UCSD-AML1 (cell line): ENCODE results near the gene TNPO3.

Source experiments
- DNase-seq: peaks from one replicate; lab custom pipeline; 2025; ENCODE audit not compliant: unreplicated experiment; lab: John Stamatoyannopoulos, UW

The TNPO3 gene

GRCh38 chr7:129054438-129055293, at the start of gene TNPO3:
TSS of gene TNPO3 (minus strand) at chr7:129055111. CDS start at chr7:129054770, 341 bp downstream.
- DNase-seq, result peak; percentile 82

GRCh38 chr7:129103561-129104324, 48.8 kb upstream of the TNPO3 start:
- no peak for DNase-seq

- DNase-seq, result no peak
Observed at GRCh38 chr7:129101746-129102145, 46.8 kb upstream of the TNPO3 start.

DNA sequence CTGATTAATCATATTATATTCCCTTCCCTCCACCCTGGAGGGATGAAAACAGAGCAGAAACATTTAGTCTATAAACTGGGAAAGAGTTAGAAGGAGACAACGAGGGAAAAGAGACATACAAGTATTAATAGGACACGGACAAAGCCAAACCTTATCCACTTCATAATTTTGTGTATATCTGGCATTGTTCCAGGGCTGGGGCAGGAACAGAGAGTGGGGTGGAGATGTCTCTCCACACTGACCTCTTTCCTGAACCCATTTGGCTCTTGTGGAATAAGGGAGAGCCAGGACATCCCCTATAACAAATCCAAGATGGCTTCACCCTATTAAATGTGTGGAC, 45.9 kb upstream of the TNPO3 start:
- no peak for DNase-seq

GRCh38 chr7:129098409-129099084, 43.6 kb upstream of the TNPO3 start:
- DNase-seq, result no peak

GRCh38 chr7:129095258-129095657, 40.3 kb upstream of the TNPO3 start:
- no peak for DNase-seq

DNA sequence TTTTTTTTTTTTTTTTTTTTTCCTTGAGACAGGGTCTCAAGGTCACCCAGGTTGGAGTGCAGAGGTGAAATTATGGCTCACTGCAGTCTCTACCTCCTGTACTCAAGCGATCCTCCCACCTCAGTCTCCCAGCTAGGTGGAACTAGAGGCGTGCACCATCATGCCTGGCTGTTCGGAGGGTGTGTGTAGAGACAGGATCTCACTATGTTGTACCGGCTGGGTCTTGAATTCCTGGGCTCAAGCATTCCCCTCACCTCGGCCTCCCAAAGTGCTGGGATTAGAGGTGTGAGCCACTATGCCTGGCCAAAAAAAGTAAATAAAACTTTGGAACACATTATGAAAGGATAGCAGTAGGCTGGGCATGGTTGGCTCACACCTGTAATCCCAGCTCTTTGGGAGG, 39.6 kb upstream of the TNPO3 start:
- no peak for DNase-seq

DNA sequence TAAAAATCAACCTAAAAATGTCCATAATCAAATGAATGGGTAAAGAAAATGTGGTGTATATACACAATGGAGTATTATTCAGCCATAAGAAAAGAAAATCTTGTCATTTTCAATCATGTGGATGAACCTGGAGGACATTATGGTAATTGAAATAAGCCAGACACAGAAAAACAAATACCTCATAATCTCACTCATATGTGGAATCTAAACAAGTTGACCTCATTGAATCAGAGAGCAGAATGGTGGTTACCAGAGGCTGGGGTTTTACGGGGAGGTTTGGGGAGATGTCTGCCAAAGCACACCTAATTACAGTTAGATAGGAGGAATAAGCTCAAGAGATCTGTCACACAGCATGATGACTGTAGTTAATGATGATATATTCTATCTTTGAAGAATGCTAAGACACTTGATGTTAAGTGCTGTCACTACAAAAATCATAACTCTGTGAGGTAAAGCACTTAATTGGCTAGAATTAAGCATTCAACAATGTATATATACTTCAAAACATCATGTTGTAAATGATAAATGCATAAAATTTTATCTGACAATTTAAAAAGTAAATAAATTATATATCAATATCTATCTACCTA, 39.1 kb upstream of the TNPO3 start:
- no peak for DNase-seq

GRCh38 chr7:129091484-129092002, 36.6 kb upstream of the TNPO3 start:
- DNase-seq, result peak; percentile 67

DNA sequence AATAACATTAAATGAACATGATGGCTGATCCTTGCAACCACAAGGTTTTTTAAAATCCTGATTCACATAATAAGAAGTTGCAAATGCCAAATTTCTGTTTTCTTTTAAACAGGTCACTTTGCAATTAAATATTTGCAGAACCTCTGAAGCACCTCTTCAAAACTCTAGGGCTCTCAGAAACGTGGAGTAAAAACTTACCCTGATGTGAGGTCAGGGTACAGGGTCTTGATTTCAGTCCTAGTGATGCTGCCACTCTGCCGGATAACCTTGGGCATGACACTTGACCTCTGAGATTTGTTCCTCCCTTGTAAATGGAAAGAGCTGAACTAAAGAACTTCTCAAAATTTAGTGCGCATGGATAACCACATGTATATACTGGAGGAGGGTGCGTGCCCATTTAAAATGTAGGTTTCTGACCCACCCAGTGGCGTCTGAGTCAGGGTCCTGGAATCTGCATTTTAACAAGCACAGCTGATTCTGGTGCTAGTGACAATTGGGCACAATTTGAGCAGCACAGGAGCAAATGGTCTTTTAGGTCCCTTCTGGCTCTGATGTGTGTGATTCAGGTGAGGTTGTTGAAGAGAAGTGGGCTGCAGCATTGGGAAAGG, 35.5 kb upstream of the TNPO3 start:
- no peak for DNase-seq

DNA sequence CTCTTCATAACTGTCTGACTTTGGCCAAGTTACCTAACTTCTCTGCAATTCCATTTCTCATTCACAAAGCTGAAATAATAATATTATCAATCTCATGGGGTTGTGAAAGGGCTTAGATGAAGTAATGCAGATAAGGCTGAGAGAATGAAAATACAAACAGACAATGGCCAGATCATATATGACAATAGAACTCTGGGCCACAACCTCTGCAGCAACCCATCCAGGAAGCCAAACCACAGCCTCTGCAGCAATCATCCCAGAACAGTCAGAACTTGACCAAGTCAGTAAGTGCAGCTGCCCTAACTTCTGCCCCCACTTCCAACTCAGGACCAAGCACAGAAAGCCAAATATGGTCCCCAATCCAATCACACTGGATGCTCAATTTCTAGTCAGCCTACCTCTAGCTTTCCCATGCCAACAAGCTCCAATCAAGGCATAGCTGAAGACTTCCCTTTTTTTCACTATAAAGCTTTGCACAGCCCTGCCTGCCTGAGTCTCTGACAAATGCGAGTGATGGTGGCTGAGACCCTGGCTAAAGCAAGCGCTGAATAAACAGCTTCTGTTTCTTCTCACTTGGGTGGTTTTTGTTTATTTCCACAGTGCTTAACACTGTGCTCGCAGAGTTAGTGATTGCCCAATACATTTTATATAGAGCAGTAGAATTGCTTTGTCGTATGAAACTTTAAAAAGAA, 34.8 kb upstream of the TNPO3 start:
- DNase-seq, result no peak

- DNase-seq, result no peak
Observed at GRCh38 chr7:129084801-129085551, 30.1 kb upstream of the TNPO3 start.

DNA sequence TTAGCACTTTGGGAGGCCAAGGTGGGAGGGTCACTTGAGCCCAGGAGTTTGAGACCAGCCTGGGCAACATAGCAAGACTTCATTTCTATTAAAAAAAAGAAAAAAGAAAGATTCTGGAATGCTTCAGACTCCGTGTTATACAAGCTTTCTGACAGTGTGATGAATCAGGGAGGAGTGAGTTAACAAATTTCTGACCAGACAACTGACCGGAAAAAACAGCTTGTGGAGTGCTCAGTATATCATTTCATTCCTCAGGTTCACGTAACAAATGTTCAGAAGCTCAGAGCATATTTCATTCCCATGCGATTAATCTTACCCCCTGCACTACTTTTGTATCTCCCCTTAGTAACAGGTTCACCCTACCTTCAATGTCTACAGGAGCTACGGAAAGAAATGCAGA, 28.6 kb upstream of the TNPO3 start:
- no peak for DNase-seq

DNA sequence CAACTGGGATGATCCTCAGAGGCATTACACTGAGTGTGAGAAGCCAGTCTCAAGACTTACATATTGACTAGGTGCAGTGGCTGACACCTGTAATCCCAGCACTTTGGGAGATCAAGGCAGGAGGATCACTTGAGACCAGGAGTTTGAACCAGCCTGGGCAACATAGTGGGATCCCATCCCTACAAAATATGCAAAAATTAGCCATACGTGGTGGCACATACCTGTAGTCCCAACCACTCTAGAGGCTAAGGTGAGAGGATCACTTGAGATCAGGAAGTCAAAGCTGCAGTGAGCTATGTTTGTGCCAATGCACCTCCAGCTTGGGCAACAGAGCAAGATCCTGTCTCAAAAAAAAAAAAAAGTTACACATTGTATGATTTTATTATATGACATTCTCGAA, 23.5 kb upstream of the TNPO3 start:
- DNase-seq, result no peak

GRCh38 chr7:129076886-129077285, 22.0 kb upstream of the TNPO3 start:
- DNase-seq, result no peak

DNA sequence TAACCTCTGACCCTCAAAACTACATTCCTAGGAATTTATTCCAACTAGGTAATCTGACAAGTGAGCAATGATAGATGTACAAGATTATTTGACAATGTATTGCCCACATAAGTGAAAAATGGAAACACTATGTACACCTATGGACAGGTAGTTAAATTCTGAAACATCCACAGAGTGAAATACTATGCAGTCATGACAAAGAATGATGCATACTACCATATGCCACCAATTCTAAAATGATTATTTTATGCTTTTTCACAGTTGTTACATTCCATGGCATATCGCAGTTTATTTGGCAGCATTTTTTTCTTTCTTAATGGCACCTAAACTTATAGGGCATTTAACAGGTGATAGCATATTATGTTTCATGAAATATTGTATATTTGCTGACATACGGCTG, 20.1 kb upstream of the TNPO3 start:
- no peak for DNase-seq

DNA sequence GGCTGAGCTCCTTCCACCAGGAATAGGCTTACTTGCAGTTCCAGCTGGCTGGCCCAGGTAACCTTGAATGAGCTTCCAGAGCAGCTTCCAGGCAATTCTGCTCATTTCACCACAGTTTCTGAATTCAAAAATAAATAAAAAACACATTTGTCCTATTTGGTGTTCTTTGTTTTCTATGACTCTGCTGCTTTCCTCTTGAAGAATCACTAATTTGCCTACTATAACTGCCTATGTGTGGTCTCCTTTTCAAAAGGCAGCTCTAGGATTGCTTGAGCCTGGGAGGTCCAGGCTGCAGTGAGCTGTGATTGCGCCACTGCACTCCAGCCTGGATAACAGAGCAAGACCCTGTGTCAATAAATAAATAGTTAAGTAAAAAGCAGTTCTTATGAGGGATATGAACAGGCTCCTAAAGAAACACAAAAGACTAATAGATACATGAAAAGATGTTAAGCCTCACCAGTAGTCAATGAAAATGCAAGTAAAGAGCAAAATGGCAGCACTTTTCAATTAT, 19.5 kb upstream of the TNPO3 start:
- no peak for DNase-seq

DNA sequence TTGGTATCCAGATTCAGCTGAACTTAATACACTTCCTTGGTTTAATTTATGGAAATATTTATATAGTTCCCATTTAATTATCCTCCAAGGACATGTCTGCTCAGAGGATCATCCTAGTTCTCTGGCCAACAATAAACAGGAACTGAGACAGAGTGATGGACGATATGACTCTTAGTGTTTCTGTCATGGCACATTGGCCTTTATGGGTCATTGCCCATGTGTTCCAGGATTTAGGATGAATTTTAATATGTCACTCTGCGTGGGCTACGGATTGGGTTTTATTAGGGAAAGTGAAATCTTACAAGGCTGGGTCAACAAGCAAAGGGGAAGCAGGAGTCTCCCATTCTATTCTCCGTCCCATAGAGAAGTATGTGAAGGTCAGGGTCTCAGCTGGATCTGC, 18.8 kb upstream of the TNPO3 start:
- no peak for DNase-seq

- DNase-seq, result no peak
Observed at GRCh38 chr7:129073204-129073603, 18.3 kb upstream of the TNPO3 start.
